Upper lobe of left lung (tissue), 4 donors: ENCODE data around the gene MED13.

ENCODE experiments used
- EP300 ChIP-seq, 4 donors: sonication (generic); formaldehyde crosslinking; IDR thresholded peaks; one replicate each; pipeline ENCODE4 v1.5.1; 2017; ENCODE audit warnings: antibody characterized with exemption in 4 of 4, control low read depth in 2 of 4
- POLR2AphosphoS5 ChIP-seq, 2 donors: sonication (generic); formaldehyde crosslinking; IDR thresholded peaks; one replicate each; pipeline ENCODE4 v1.5.1; 2017; ENCODE audit warnings: antibody characterized with exemption in 2 of 2
- TF ChIP-seq, protein P1 (sequence below), 6 experiments: fragments of 450-650 bp in 4 of 6; fragments of 200-600 bp in 2 of 6; sonication (generic) in 2 of 6; IDR thresholded peaks; one replicate each; pipeline ENCODE4 v1.5.1; 2016 to 2019; ENCODE audit warnings: antibody characterized with exemption in 6 of 6

DNA sequence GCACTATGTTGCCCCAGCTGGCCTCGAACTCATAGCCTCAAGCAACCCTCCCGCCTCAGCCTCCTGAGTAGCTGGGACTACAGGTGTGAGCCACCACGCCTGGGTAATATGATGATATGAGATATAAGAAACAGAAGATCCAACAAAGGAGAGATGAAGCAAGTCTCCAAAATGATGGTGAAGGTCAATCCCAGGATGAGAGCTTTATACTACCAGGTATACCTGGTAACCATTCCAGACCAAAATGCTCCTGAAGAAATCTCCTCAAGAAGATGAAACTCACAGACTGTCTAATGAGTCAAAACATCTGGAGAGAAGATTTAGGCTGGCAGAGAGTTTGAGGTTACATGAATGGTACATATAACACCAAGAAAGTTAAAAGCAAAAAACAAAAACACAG is 161.8 kb downstream of the MED13 start:
- TF ChIP-seq, protein P1, sequence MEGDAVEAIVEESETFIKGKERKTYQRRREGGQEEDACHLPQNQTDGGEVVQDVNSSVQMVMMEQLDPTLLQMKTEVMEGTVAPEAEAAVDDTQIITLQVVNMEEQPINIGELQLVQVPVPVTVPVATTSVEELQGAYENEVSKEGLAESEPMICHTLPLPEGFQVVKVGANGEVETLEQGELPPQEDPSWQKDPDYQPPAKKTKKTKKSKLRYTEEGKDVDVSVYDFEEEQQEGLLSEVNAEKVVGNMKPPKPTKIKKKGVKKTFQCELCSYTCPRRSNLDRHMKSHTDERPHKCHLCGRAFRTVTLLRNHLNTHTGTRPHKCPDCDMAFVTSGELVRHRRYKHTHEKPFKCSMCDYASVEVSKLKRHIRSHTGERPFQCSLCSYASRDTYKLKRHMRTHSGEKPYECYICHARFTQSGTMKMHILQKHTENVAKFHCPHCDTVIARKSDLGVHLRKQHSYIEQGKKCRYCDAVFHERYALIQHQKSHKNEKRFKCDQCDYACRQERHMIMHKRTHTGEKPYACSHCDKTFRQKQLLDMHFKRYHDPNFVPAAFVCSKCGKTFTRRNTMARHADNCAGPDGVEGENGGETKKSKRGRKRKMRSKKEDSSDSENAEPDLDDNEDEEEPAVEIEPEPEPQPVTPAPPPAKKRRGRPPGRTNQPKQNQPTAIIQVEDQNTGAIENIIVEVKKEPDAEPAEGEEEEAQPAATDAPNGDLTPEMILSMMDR (IDR thresholded peaks at IDR 0.05) = no peak
- TF ChIP-seq POLR2AphosphoS5 (IDR thresholded peaks at IDR 0.05) = no peak
- no peak for TF ChIP-seq EP300 (IDR thresholded peaks at IDR 0.05)
